ENCODE data around the gene TBC1D22A.
"Not testable (repeated sequence)": the region's sequence is repeated elsewhere in the genome, so short reads cannot be mapped to it uniquely, and the experiment has no call there.

Gene TBC1D22A, protein sequence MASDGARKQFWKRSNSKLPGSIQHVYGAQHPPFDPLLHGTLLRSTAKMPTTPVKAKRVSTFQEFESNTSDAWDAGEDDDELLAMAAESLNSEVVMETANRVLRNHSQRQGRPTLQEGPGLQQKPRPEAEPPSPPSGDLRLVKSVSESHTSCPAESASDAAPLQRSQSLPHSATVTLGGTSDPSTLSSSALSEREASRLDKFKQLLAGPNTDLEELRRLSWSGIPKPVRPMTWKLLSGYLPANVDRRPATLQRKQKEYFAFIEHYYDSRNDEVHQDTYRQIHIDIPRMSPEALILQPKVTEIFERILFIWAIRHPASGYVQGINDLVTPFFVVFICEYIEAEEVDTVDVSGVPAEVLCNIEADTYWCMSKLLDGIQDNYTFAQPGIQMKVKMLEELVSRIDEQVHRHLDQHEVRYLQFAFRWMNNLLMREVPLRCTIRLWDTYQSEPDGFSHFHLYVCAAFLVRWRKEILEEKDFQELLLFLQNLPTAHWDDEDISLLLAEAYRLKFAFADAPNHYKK

DNA sequence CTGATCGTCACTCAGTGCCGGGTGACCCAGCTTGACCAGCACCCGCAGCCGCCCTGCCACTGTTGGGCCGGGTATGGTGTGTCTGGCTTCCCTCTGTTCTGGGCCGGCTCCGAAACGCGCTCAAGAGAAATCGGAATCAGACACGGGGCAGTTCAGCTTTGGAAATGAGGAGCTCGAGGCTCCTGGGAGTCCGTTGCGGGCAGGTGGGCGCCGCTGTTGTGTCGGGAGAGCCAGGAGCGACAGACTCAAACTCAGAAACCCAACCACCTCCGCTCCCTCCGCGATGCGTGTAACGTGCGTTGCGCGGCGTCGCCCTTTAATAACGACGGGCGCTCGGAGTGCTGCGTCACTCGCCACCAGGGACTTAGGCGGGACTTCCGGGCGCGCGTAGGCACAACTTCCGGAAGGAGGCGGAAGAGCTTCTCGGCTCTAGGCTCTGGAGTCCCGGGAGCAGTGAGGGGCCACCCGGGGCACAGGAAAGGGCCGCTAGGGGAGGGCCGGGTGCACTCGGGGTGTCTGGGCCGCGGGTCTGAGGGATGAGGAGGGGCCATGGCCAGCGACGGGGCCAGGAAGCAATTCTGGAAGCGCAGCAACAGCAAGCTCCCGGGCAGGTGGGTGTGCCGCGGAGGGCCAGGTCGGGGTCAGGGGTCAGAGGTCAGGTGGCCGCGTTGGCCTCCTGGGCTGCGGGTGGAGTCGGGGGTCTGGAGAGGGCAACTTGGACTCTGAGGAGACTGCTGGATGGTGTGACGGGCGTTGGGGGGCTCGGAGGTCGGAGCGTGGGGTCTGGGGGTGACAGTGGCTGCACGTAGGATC, at the start of gene TBC1D22A:
Gene TBC1D22A, plus strand, starts transcription at position 413 of the 813 bp plus-strand sequence. Its CDS starts 137 bp downstream, at position 550.
- DNase-seq = peak; percentile 69

DNA sequence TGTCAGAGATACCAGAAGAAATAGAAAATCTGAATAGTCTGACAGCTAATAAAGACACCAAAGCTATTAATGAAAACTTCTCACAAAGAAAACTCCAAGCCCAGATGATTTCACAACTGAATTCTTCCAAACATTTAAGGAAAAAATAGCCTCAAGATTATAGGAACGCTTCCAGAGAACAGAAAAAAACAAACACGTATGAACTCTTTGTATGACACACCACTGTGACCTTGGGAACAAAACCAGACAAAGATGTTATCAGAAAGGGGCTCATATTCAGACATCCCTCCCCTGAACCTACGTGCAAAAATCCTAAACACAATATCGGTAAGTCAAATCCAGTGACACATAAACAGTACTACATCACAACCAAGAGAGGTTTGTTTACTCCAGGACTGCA, 47.9 kb upstream of the TBC1D22A start:
- no peak for DNase-seq

DNA sequence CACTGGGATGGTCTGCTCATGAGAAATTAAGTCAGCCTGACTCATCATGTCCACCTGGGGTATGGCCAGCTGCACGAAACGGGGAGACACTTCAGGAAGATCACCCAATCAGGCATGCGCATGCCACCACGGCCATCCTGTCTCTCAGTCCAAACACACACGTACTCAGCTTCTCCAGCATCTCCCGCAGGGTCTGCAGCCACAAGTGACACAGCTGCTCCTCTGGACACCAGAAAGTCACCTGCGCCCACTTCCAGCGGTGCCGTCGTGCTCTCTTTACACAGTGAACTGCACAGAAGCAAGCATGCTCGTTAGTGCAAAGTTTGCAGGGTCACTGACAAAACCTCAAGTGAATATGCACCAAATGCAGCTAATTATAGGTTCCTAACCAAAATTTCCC, 42.5 kb upstream of the TBC1D22A start:
- no peak for DNase-seq

DNA sequence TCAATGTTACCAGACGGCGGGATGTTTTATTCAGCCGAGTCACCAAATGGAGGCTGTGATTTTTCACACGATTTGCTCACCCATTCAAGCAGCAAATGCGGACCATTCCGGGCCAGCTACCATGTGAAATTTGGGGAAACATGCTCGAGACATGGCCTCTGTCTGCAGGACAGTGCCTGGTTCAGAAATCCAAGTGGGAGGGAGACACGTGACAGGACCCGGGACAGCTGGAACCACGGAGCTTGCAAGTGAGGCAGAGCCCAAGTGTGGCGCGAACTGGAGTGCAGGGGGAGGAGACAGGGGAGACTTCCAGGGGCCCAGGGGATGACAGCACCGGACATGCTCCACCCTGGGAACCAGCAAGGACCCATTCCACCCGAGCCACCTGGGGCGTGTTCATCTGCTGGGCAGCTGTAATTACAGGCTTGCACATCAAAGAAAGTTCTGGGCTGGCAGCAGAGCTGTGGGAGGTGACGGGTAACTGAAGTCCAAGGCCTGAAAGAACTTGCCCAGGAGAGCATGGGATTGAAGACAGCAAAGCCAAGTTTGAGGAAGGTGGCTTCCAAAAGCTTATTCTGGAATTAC, 40.9 kb upstream of the TBC1D22A start:
- no peak for DNase-seq

DNA sequence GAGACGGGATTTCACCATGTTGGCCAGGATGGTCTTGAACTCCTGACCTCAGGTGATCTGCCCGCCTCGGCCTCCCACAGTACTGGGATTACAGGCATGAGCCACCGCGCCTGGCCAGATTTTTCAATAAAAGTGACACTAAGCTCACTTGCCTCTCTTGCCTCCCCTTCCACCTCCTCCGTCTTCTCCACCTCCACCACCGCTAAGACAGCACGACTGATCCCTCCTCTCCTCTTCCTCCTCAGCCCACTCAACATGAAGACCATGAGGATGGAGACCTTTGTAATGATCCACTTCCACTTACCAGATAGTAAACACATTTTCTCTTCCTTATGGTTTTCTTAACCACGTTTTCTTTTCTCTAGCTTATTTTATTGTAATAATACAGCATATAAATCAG, 38.6 kb upstream of the TBC1D22A start:
- no peak for DNase-seq

DNA sequence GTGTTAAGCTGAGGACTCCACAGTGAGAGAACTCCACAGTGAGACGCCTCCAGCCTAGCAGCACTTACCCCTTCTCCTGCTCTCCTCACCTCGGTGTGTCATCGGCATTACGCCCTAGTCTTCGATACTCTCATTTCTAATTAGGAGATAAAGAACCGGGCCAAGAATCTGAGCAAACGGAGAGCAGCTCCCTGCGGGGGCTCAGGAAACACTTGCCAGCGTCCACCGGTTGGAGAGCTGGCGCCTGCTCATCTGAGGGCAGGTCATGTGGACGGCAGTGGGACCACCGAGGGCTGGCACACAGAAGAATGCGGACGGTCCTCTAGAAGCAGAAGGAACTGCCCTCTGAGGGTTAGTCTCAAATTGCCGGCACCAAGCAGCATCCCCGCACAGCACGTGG, 37.4 kb upstream of the TBC1D22A start:
- DNase-seq = no peak

DNA sequence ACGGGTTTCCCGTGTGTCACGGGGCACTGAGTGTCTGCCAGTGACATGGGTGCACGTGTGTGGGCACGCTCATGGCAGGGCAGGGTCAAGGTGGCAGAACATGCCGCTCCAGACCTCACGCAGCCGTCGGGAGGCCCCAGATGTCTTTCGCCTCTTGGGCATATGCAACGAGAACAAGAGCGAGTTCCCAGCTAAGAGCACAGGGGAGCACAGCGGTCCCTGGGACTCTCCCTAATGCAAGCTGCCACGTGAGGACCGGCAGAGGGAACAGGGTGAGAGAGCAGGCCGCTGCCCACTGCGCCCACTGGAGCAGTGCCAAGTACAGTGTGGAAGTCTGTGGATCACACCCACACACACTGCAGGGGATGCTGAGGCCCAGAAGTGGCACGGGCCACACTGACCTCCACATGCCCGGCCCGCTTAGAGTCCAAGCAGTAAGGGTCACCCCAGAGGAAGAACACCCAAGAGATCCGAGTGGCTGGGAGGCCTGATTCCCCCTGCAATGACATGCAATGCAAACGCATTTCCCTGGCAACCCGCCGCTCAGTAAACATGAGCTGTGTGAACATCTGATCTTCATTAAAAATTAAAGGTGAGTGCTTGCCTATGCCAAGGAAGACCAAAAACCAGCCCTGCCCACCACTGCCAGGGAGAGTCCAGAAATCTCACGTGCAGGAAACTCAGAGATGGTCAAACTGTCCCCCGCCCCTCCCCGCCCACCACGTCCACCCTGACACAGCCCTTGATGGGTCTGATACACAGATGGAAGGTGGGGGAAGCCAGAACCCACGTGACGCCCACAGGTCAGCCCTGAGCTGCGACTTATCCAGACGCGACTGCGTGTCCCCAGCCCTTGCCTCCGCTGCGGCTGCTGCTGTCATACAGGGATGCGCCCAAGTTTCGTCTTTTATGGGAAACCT, 36.1 kb upstream of the TBC1D22A start:
- DNase-seq = no peak

DNA sequence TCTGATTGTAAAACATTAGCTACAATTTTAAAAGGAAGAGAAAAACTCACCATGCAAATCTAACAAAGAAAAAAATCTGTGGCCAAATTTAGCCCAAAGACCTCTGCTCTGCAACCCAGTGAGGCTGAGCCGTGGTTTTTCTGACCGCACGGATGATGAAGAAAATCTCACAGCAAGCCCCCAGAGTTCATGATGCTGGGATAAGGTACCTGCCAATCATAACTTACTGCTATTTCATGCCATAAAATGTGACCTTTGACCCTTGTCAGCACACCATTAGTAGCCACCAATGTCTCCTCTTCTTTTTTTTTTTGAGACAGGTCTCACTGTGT, 35.5 kb upstream of the TBC1D22A start:
- DNase-seq = no peak

DNA sequence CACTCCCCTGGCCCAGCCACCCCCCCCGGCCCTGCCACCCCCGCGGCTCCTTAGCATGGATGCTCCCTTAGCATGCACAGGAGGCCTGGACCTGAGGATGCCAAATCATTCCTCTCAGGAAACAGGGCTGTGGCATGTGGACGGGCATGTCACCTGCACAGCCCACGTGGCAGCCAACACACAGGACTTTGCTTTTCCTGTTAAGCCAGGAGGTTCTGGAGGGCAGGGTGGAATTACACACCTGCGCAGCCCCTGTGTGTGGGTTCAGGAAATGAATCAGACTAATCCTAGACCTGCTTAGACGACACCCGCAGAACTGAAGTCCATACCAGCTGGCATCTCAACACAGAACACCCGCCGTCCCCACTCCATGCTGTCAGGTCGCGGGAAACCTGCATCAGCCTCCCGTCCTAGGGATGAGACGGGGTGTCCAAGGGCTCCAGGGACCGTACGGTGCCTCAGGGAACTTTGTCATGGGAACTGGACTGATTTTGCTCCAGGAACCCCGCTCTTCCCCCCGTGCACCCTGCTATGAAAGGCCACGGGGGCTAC, 34.6 kb upstream of the TBC1D22A start:
- DNase-seq = no peak

DNA sequence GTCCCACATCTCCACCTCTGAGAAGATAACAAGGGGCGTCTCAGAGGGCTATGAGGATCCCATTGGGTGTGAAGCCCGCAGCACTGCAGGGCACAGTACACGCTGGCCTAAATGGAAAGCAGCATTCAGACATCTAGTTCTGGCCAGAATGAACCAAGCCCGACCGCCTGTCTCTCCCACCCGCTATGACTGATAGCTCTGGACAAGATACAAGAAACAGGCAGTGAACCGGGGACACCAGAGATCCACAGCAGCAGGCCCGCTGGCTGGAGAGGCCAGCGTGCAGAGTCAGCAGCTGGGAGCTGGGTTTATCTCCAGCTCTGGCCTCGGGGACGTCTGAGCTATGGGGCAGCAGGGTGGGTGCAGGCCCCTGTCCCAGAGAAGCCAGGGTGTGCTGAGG, 34.0 kb upstream of the TBC1D22A start:
- no peak for DNase-seq

DNA sequence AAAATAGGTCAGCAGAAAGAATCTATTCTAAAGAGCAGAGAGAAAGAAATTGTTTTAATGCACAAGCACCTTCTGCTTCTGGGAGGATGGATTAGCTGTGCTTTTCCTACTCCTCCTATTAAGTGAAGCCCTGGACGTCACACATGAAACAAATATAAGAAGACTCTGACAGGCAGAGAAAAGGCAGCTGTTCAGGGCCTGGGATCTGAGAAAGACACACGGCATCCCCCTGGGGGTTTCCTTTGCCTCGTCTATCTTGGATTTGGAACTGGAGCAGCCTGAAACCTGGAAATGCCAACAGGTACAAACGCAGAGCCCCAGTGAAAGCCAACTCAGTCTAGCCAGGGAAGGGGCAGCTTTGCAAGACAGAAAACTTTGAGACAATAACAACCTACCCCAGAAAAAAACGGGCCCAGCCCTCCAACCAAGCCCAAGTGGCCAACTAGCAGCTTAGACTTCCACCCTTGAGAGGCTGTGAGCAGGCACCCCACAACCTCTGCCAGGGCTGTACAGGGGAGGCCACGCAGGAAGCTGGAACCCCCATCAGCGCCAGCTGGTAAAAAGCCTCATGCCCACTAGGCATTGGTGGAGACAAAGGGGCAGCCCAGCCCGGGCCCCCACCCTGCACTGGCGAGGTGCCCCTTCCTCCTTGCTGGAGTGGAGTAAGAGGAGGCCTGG, 31.7 kb upstream of the TBC1D22A start:
- DNase-seq = no peak

DNA sequence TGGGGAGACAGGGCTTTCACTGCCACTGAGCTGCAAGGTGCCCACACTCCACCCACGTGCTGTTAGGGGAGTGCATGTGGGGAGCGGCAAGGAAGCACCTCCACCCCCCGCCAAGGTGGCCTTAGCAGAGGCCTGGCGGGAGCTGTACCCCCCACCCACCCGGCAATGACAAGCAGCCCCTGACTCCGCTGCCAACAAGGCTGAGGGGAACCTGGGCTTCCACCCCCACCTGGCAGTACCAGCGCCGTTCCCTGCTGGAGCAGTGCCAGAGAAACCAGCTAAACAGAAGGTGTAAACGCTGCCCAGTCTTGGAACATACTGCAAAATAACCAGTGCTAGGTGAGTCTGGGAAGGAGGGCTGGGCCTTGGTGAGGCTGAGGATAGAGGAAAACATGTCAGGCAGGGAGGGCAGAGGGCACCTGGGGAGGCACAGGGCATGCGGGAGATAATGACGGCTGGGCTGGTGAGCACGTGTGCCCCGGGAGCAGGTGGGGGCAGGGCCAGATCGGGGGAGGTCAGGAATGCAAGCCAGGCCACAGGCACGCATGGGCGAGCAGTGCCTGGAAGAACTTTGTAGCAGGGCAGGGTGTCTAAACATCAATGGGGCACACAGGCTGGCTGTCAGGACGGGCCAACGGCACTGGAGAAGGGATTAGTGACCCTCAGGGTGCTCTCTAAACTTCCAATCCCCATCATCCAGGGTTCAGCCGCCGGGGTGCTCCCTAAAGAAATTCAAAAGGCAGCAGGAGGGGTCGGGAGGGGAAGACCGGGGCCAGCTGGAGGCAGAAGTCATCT, 31.0 kb upstream of the TBC1D22A start:
- no peak for DNase-seq

DNA sequence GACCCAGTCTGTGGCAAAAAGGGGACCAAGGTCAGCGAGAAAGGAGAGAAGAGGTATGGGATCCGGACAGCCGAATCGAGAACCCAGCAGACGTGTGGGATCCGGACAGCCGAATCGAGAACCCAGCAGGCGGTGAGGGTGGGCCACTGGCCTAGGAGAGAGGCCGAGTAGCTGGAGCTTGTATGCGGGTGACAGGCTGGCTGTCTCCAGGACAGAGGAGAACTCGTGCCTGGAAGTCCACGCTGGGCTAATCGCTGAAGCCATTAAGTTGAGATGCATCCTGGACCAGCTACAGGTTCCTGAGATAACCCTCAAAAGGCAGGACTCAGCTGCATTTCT, 30.4 kb upstream of the TBC1D22A start:
- DNase-seq = no peak

DNA sequence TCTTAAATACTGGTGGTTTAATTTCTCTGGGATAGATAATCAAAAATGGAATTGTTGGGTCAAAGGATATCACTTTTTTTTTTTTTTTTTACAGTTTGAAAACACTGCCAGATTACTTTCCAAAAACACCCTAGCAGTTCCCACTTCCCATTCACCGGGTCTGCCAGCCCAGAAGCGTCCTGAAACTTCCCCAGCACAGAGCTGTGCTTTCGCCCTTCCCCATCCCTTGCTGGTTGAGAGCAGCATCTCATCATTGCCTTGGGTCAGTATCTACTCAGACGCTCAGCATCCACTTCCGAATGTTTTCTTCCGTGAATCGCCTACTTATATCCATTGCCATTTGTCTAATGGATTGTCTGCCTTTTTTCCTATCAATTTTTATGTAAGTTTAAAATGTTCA, 29.9 kb upstream of the TBC1D22A start:
- no peak for DNase-seq

DNA sequence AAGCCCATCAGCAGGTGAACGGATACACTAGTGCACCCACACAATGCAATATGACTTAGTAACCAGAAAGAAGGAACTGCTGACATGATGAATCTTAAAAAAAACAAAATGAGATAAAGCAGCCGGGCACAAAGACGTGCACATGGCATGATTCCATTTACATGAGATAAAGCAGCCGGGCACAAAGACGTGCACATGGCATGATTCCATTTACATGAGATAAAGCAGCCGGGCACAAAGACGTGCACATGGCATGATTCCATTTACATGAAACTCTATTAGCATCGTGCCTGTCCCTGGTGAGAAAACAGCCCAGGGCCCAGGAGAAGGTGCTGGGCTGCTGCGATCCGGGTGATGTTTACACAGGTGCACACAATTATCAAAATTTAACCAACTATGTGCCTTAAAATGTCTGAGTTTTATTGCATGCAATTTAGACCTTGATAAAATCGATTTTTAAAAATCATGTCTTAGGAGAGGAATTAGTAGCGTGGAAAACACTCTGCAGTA, 28.2 kb upstream of the TBC1D22A start:
- DNase-seq = not testable (repeated sequence)

DNA sequence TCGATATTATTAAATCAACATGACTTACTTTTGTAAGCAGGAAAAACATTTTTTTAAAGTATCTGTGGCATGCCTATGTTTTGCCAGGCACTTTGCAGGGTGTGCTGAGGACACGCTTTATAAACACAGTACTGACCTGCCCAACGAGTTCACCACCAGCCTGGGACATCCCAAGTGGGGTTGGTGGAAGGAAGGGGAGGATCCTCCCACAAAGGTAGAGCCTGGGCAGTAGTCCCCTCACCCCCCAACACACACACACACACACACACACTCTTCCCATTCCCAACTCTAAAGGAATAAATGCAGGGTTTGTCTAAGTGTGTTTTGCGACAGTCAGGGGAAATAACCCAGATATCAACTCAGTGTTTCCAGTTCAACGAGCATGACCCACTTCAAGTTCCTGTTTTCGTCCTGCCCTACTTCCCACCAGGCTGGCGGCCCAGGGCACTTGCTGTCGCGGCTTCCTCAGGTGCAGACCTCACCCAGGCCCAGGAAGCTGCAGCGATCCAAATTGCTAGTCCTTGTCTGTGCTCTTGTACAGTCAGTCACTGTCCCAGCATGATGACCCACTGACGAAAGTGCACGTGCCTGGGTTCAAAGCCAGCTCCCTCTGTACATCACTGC, 27.5 kb upstream of the TBC1D22A start:
- no peak for DNase-seq

DNA sequence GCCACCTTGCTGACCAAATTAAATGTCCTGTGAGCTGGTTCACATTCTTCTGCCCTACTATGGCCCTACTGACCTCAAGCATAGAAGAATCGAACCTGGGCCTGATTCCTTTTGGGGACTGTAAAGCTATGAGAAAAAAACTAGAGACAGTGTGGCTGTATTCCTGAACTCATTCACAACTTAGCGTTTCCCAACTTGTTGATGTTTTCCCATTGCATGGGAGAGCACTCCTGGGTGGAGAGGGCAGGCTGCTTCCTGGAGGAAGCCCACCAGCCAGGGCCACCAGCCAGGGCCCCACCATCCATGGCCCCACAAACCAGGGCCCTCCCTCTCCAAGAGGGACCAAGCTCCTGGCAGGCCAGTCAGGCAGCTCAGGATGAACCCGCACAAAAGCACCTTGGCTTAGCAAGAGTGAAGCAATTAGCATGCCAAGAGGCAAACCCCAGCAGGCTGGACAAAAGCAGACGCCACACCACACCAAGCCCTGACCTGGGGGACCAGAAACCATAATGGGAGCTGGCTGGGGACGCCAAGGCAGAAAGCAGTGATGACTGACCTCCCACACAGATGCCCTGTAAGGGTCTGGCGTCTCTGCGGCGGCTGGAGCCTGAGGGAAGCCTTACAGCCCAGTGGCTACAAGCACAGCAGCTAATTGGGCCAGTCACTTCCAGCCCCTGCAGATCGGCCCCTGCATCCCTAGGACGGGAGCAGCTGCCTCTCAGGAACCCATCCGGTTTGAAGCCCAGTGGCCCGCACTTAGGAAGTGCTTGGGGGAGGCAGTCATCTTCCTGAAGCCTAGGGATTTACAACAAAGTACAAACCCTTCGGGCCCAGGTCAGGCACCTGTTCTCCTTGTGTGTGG, 26.5 kb upstream of the TBC1D22A start:
- no peak for DNase-seq

DNA sequence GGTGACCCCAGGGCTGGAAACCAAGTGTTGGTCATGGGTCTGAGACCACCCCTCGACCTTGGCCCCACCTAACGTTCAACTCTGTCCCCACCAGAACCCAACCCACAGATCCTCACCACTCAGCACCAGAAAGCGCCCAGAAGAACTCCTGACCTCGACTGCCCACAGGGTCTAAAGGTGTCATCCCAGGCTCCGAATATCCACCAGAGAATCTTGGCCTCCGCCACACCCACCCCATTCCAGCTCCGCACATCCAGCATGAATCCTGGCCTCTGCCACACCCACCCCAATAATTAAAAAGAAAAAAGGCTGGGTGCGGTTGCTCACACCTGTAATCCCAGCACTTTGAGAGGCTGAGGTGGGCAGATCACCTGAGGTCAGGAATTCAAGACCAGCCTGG, 25.7 kb upstream of the TBC1D22A start:
- no peak for DNase-seq

All from T1000 (cell line).